HUES64 (cell line): ENCODE data around the gene FAN1.

Source experiments
- H3K27ac ChIP-seq: 2 replicates; pipeline ENCODE4 v1.7.0; 2013; ENCODE audit warnings: low read depth, low read length, inconsistent platforms
- H3K27me3 ChIP-seq: 2 replicates; pipeline ENCODE4 v1.6.1; 2013; ENCODE audit warnings: mild to moderate bottlenecking, low read length; ENCODE audit not compliant: insufficient read depth
- H3K36me3 ChIP-seq: 2 replicates; pipeline ENCODE4 v1.6.1; 2013; ENCODE audit warnings: mild to moderate bottlenecking, low read length; ENCODE audit not compliant: insufficient read depth
- H3K4me1 ChIP-seq: 2 replicates; pipeline ENCODE4 v1.6.1; 2013; ENCODE audit warnings: mild to moderate bottlenecking, low read length, moderate library complexity; ENCODE audit not compliant: insufficient read depth
- H3K4me3 ChIP-seq: 2 replicates; pipeline ENCODE4 v1.5.1; 2013; ENCODE audit warnings: mild to moderate bottlenecking, low read length, moderate library complexity
- H3K9ac ChIP-seq: 2 replicates; pipeline ENCODE4 v1.6.1; 2013; ENCODE audit warnings: mild to moderate bottlenecking, low read depth, low read length
- H3K9me3 ChIP-seq: 2 replicates; pipeline ENCODE4 v1.6.1; 2013; ENCODE audit warnings: low read depth, low read length; ENCODE audit not compliant: insufficient read depth
- WGBS: fragments of 150-250, 120-280 bp; methylation state at CpG from one replicate; pipeline ENCODE4 v1.1.7; 2013; ENCODE audit warnings: missing lambda C conversion rate; 5-methylcytosine and 5-hydroxymethylcytosine counted together

FAN1 gene

GRCh38 chr15:30958219-30958618, 54.5 kb downstream of the FAN1 start:
- no peaks in the 10 kb centered on the region for H3K27me3 ChIP-seq
- no peaks in the 10 kb centered on the region for H3K9me3 ChIP-seq
- H3K36me3 ChIP-seq: peaks cover 59% of the 10 kb centered on the region
- 97% methylated on average over 5 of the region's 5 CpGs for WGBS
- H3K4me1 ChIP-seq: peaks cover 6% of the 10 kb centered on the region; the same call in 1 of the 2 replicates
- H3K27ac ChIP-seq: no peak overlapping the region
- no peak overlapping the region for H3K4me3 ChIP-seq
- H3K9ac ChIP-seq: no peak overlapping the region

- no peak overlapping the region for H3K4me3 ChIP-seq
- no peak overlapping the region for H3K9ac ChIP-seq
- no peaks in the 10 kb centered on the region for H3K27me3 ChIP-seq
- peaks cover 50% of the 10 kb centered on the region for H3K36me3 ChIP-seq
- H3K9me3 ChIP-seq: no peaks in the 10 kb centered on the region
- H3K4me1 ChIP-seq: no peaks in the 10 kb centered on the region
- H3K27ac ChIP-seq: no peak overlapping the region; the same call in 1 of the 2 replicates
Observed at GRCh38 chr15:30962079-30962478, 58.4 kb downstream of the FAN1 start.

- no peaks in the 10 kb centered on the region for H3K4me1 ChIP-seq
- H3K27ac ChIP-seq: no peak overlapping the region
- H3K9ac ChIP-seq: no peak overlapping the region
- H3K27me3 ChIP-seq: no peaks in the 10 kb centered on the region
- no peak overlapping the region for H3K4me3 ChIP-seq
- no peaks in the 10 kb centered on the region for H3K9me3 ChIP-seq
- WGBS: 92% methylated on average over 2 of the region's 3 CpGs
- H3K36me3 ChIP-seq: peaks cover 48% of the 10 kb centered on the region
Observed at GRCh38 chr15:30962659-30963058, 58.9 kb downstream of the FAN1 start.

GRCh38 chr15:30963681-30964080, 60.0 kb downstream of the FAN1 start:
- WGBS: 100% methylated on average over 2 of the region's 3 CpGs
- H3K27ac ChIP-seq: no peak overlapping the region
- no peaks in the 10 kb centered on the region for H3K27me3 ChIP-seq
- no peaks in the 10 kb centered on the region for H3K4me1 ChIP-seq
- no peak overlapping the region for H3K4me3 ChIP-seq
- H3K9ac ChIP-seq: no peak overlapping the region
- H3K36me3 ChIP-seq: peaks cover 38% of the 10 kb centered on the region
- no peaks in the 10 kb centered on the region for H3K9me3 ChIP-seq

GRCh38 chr15:30969724-30970123, 66.0 kb downstream of the FAN1 start:
- no peak overlapping the region for H3K27ac ChIP-seq
- no peak overlapping the region for H3K9ac ChIP-seq
- 94% methylated on average over 1 of the region's 2 CpGs for WGBS
- no peaks in the 10 kb centered on the region for H3K27me3 ChIP-seq
- no peaks in the 10 kb centered on the region for H3K9me3 ChIP-seq
- no peak overlapping the region for H3K4me3 ChIP-seq
- H3K4me1 ChIP-seq: no peaks in the 10 kb centered on the region
- H3K36me3 ChIP-seq: peaks cover 39% of the 10 kb centered on the region

GRCh38 chr15:30973379-30973778, 69.7 kb downstream of the FAN1 start:
- no peak overlapping the region for H3K27ac ChIP-seq
- H3K4me1 ChIP-seq: no peaks in the 10 kb centered on the region
- H3K27me3 ChIP-seq: no peaks in the 10 kb centered on the region
- peaks cover 32% of the 10 kb centered on the region for H3K36me3 ChIP-seq
- WGBS: 94% methylated on average over 4 of the region's 4 CpGs
- no peaks in the 10 kb centered on the region for H3K9me3 ChIP-seq
- no peak overlapping the region for H3K4me3 ChIP-seq
- no peak overlapping the region for H3K9ac ChIP-seq

GRCh38 chr15:30974112-30974511, 70.4 kb downstream of the FAN1 start:
- H3K9ac ChIP-seq: no peak overlapping the region
- H3K27ac ChIP-seq: no peak overlapping the region
- no peaks in the 10 kb centered on the region for H3K4me1 ChIP-seq
- peaks cover 32% of the 10 kb centered on the region for H3K36me3 ChIP-seq
- no peaks in the 10 kb centered on the region for H3K27me3 ChIP-seq
- no peak overlapping the region for H3K4me3 ChIP-seq
- WGBS: 74% methylated on average over 4 of the region's 5 CpGs
- no peaks in the 10 kb centered on the region for H3K9me3 ChIP-seq

GRCh38 chr15:30978328-30978727, 74.6 kb downstream of the FAN1 start:
- Histone ChIP-seq H3K4me3 (no peak overlapping the region), H3K9me3 (no peaks in the 10 kb centered on the region), H3K9ac (no peak overlapping the region), H3K36me3 (peaks cover 27% of the 10 kb centered on the region), H3K27ac (no peak overlapping the region), H3K27me3 (no peaks in the 10 kb centered on the region), H3K4me1 (no peaks in the 10 kb centered on the region)

- Histone ChIP-seq H3K9me3 (no peaks in the 10 kb centered on the region), H3K4me3 (no peak overlapping the region), H3K36me3 (peaks cover 16% of the 10 kb centered on the region), H3K9ac (no peak overlapping the region), H3K27me3 (no peaks in the 10 kb centered on the region), H3K27ac (no peak overlapping the region), H3K4me1 (no peaks in the 10 kb centered on the region)
- 97% methylated on average over 5 of the region's 5 CpGs for WGBS
Observed at GRCh38 chr15:30979457-30979856, 75.7 kb downstream of the FAN1 start.

GRCh38 chr15:30984118-30984517, 80.4 kb downstream of the FAN1 start:
- Histone ChIP-seq H3K27ac (no peak overlapping the region), H3K9ac (no peak overlapping the region), H3K27me3 (no peaks in the 10 kb centered on the region), H3K4me1 (no peaks in the 10 kb centered on the region), H3K9me3 (no peaks in the 10 kb centered on the region), H3K36me3 (peaks cover 23% of the 10 kb centered on the region), H3K4me3 (no peak overlapping the region)
- WGBS: 89% methylated on average over 3 of the region's 3 CpGs

GRCh38 chr15:30984542-30984941, 80.8 kb downstream of the FAN1 start:
- Histone ChIP-seq H3K9ac (no peak overlapping the region), H3K27ac (no peak overlapping the region), H3K4me3 (no peak overlapping the region), H3K4me1 (no peaks in the 10 kb centered on the region), H3K9me3 (no peaks in the 10 kb centered on the region), H3K36me3 (peaks cover 23% of the 10 kb centered on the region), H3K27me3 (no peaks in the 10 kb centered on the region)
- 94% methylated on average over 6 of the region's 6 CpGs for WGBS

- H3K9ac ChIP-seq: no peak overlapping the region
- 93% methylated on average over 3 of the region's 3 CpGs for WGBS
- H3K36me3 ChIP-seq: peaks cover 23% of the 10 kb centered on the region
- no peak overlapping the region for H3K4me3 ChIP-seq
- no peak overlapping the region for H3K27ac ChIP-seq
- H3K9me3 ChIP-seq: no peaks in the 10 kb centered on the region
- H3K4me1 ChIP-seq: peaks cover 3% of the 10 kb centered on the region; the same call in 1 of the 2 replicates
- H3K27me3 ChIP-seq: no peaks in the 10 kb centered on the region
Observed at GRCh38 chr15:30985081-30985531, 81.4 kb downstream of the FAN1 start.
